Lower lobe of right lung (tissue), 2 donors: ENCODE measurements around the gene NMS. TPM values are rescaled to one million over a fixed set of nuclear protein-coding genes. Genes with fewer than 3 reads are reported as not detected.

Experiments used
- ATAC-seq, 2 donors: fragments of 200-7000 bp; cut with Tn5 transposase; one replicate each; pipeline ENCODE4 v1.9.1; 2020 to 2022; ENCODE audit warnings: mild to moderate bottlenecking in 2 of 2, moderate library complexity in 2 of 2
- DNase-seq: peaks from one replicate; pipeline ENCODE4 v3.0.0-alpha.2; 2020
- H3K27ac ChIP-seq: fragments of 200-600 bp; one replicate; pipeline ENCODE4 v1.8.0; 2022
- H3K27me3 ChIP-seq: fragments of 200-600 bp; one replicate; pipeline ENCODE4 v1.8.0; 2022; ENCODE audit warnings: low read depth
- H3K36me3 ChIP-seq: fragments of 200-600 bp; one replicate; pipeline ENCODE4 v1.8.0; 2022; ENCODE audit warnings: mild to moderate bottlenecking
- H3K4me1 ChIP-seq: fragments of 200-600 bp; one replicate; pipeline ENCODE4 v1.8.0; 2022
- H3K4me3 ChIP-seq: fragments of 200-600 bp; one replicate; pipeline ENCODE4 v1.8.0; 2022; ENCODE audit warnings: mild to moderate bottlenecking
- H3K9me3 ChIP-seq: fragments of 200-600 bp; one replicate; pipeline ENCODE4 v1.8.0; 2022
- CTCF ChIP-seq: fragments of 200-600 bp; IDR thresholded peaks from one replicate; pipeline ENCODE4 v1.8.0; 2022; ENCODE audit warnings: antibody characterized with exemption, mild to moderate bottlenecking
- intact Hi-C: fragments of 100-400 bp; cut with DNase I; formaldehyde crosslinking; loops from one replicate; pipeline ENCODE4 v1.11.0; 2022
- total RNA-seq: library from RNA; stranded (reverse); fragmentation: NEBNext Ultra II Directional; extraction: Animal tissue kit (Norgen Biotek cat#: 25700); gene quantifications from one replicate; pipeline ENCODE4 v1.2.1, GENCODE V29; 2021
- donor health status: DM: no; HTN: yes; CAD: no; lungs with severe emphysema.

The NMS gene
- total RNA-seq, 1 donor from 2014 or later = not detected

GRCh38 chr2:100513650-100514049, 43.4 kb downstream of the NMS start:
- Histone ChIP-seq H3K36me3 (no peaks in the 10 kb centered on the region), H3K4me1 (no peaks in the 10 kb centered on the region), H3K27ac (no peak overlapping the region), H3K4me3 (no peak overlapping the region), H3K27me3 (no peaks in the 10 kb centered on the region), H3K9me3 (no peaks in the 10 kb centered on the region)
- TF ChIP-seq CTCF = no peak
- intact Hi-C loops = no loop called here
- ATAC-seq = no peak
- no peak for DNase-seq

DNA sequence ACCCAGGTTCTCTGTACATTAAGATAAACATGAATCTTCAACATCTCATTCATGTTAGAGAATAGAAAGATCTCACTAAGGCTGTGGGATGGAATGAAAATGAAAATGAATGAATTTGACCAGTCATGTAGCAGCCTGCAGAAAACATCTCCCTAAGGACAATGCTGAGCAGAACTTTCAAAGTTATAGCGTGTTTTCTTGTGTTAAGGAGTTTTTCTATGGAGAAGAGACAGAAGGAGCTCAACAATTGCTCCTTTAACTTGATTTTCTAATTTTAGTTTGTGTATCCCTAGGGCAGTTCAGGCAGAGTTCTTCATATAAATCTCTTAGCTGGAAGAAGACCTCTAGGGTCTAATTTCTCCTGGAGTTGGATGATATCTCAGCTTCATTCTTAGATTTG, 47.3 kb downstream of the NMS start:
- Histone ChIP-seq H3K9me3 (no peaks in the 10 kb centered on the region), H3K4me3 (no peak overlapping the region), H3K27ac (no peak overlapping the region), H3K27me3 (no peaks in the 10 kb centered on the region), H3K4me1 (no peaks in the 10 kb centered on the region), H3K36me3 (no peaks in the 10 kb centered on the region)
- ATAC-seq = no peak
- TF ChIP-seq CTCF = no peak
- DNase-seq = no peak
- intact Hi-C loops = no loop called here

DNA sequence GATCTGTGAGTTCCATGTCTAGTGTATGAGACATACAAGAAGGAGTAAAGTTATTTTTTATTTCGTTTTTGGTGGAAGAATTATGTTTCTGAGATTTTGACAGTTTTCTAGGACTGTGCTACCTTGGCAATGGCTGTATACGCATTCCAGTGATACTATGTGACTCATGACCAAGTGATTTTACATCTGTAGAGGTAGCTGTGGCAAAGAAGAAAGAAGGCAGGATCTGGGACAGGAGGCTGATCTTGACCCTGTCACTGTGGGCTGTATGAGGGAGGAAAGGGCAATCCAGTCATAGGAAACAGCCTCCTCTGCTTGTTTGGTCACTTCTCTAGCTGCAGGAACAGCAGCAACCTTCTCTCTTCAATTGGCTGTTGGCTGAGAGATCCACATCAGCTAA, 48.5 kb downstream of the NMS start:
- Histone ChIP-seq H3K4me3 (no peak overlapping the region), H3K36me3 (no peaks in the 10 kb centered on the region), H3K27ac (no peak overlapping the region), H3K9me3 (no peaks in the 10 kb centered on the region), H3K4me1 (no peaks in the 10 kb centered on the region), H3K27me3 (no peaks in the 10 kb centered on the region)
- intact Hi-C loops = no loop called here
- DNase-seq (no peak), ATAC-seq (no peak)
- TF ChIP-seq CTCF = no peak

DNA sequence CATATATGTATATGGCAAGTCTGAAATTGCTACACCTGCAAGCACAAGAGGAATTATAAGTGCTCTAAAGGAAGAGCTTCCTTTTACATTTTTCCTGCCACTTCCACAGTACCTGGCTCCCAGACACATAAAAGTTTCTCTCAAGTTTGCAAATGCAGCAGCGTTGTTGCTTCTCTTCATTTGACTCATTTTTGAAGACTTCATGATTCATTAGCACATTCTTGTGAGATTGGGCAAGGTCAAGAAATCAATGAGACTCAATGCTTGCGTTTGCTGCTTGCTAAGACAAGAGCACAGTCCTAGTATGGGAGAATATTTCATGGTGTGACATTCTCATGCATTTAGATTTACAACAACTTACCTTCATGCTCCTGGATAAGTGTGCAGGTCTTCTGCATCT, 49.9 kb downstream of the NMS start:
- no peaks in the 10 kb centered on the region for H3K4me1 ChIP-seq
- intact Hi-C loops = no loop called here
- H3K27me3 ChIP-seq = no peaks in the 10 kb centered on the region
- no peak overlapping the region for H3K4me3 ChIP-seq
- no peak for ATAC-seq
- H3K27ac ChIP-seq = no peak overlapping the region
- no peak for DNase-seq
- H3K36me3 ChIP-seq = no peaks in the 10 kb centered on the region
- no peak for TF ChIP-seq CTCF
- H3K9me3 ChIP-seq = no peaks in the 10 kb centered on the region

DNA sequence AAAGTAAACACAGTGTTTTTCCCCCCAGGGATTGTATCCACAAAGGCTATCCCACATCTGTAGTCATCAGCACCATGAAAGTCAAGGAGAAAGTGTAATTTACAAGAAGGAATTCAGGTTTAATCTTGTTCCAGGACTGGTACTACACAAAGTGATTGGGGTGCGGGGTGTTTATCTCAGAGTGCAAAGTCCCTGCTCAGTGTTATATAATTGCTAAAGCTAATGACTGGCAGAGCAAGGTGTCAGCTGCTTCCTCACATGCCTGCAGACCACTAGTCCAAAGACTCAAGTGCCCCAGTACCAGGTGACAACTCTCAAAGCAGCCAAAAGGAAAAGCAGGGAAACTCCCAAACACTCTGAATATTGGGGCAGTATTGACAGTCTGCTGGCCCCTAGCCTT, 52.1 kb downstream of the NMS start:
- TF ChIP-seq CTCF = no peak
- no peak for DNase-seq
- Histone ChIP-seq H3K9me3 (no peaks in the 10 kb centered on the region), H3K27me3 (no peaks in the 10 kb centered on the region), H3K27ac (no peak overlapping the region), H3K36me3 (no peaks in the 10 kb centered on the region), H3K4me1 (no peaks in the 10 kb centered on the region), H3K4me3 (no peak overlapping the region)
- intact Hi-C loops = no loop called here
- no peak for ATAC-seq

DNA sequence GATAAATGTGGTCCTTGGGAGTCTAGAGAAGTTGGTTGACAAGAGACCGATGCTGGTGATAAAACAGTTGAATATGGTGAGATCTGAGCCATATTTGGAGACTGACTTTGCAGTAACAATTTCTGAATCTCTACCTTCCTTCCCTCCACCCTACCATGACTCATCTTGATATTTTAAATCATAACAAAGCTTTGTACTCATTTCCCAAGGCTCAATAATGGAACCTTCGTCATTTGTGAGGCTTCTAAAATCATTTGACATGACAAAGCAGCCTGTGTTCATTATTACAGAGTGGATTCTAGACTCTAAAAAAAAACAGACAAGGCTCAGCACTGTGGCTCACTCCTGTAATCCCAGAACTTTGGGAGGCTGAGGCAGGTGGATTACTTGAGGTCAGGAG, 54.0 kb downstream of the NMS start:
- intact Hi-C loops = no loop called here
- ATAC-seq = no peak

More for the DNA sequence above, 54.0 kb downstream of the NMS start:
- H3K4me3 ChIP-seq = no peak overlapping the region
- no peaks in the 10 kb centered on the region for H3K36me3 ChIP-seq
- H3K9me3 ChIP-seq = no peaks in the 10 kb centered on the region
- TF ChIP-seq CTCF = no peak
- no peak overlapping the region for H3K27ac ChIP-seq
- no peak for DNase-seq
- H3K4me1 ChIP-seq = no peaks in the 10 kb centered on the region
- no peaks in the 10 kb centered on the region for H3K27me3 ChIP-seq
